Stomach (tissue), 4 donors: Measurements from ENCODE around the gene DGLUCY.

ENCODE experiments used
- CTCF ChIP-seq, 7 experiments: fragments of 450-650 bp in 4 of 7; fragments of 200-600 bp in 3 of 7; sonication (generic) in 3 of 7; IDR thresholded peaks; one replicate each; pipeline ENCODE4 v1.5.1; 2016 to 2019; ENCODE audit warnings: antibody characterized with exemption in 7 of 7, control low read depth in 2 of 7, mild to moderate bottlenecking in 1 of 7
- EP300 ChIP-seq: sonication (generic); formaldehyde crosslinking; IDR thresholded peaks from one replicate; pipeline ENCODE4 v1.6.1; 2017; ENCODE audit warnings: antibody characterized with exemption
- POLR2A ChIP-seq, 4 donors: fragments of 450-650 bp; IDR thresholded peaks; one replicate each; pipeline ENCODE4 v1.6.1; 2016; ENCODE audit warnings: antibody characterized with exemption in 4 of 4, control low read depth in 2 of 4, mild to moderate bottlenecking in 1 of 4, moderate library complexity in 1 of 4
- POLR2AphosphoS5 ChIP-seq, 3 donors: sonication (generic); formaldehyde crosslinking; IDR thresholded peaks; one replicate each; pipeline ENCODE4 v1.6.1; 2016; ENCODE audit warnings: antibody characterized with exemption in 3 of 3

GRCh38 chr14:91195881-91196280 is 82.0 kb downstream of the DGLUCY start:
- TF ChIP-seq CTCF (IDR thresholded peaks at IDR 0.05): no peak
- TF ChIP-seq POLR2A (IDR thresholded peaks at IDR 0.05): no peak
- no peak for TF ChIP-seq POLR2AphosphoS5 (IDR thresholded peaks at IDR 0.05)
- TF ChIP-seq EP300: no peak
